Ecto neural progenitor cell (in vitro differentiated cells): ENCODE measurements around the gene AHSG.

Source experiments
- DNase-seq: peaks from one replicate; pipeline ENCODE4 v3.0.0-alpha.2; 2018; ENCODE audit warnings: low spot score

Gene AHSG

DNA sequence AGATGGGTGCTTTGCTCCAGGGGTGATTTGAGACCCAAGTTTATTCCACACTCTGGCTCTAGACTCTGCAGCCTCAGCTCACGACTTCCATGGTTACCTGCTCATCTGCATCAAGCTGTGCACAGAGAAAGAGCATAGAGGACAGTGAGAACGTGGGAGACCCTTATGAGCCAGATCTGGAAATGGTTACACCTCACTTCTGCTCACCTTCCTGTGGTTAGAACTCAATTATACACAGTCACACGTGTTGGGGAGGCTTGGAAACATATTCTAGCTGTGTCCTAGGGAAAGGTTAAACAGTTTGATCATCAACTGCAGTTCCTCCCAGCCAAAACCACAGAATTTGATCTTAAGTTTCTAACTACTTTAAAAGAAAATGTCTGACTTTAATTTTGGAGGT, 29.2 kb downstream of the AHSG start:
- DNase-seq, result no peak

DNA sequence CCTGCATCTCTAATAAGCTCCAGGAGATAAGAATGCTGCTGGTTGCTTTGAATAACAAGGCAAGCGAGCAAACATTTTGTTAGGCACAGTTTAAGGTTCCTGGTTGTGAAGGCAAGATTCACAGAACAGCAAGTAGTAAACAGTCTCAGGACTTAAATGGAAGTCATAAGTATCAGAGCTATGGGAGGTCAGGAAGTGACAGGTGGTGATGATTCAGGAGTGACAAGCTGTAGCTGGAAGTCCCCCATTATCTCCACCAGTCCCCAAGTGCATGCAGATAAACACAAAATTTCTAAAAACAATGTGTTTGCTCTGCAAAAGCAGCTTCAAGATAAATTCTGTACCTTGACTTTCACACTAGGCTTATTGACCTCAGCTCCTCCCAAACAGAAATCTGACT, 30.6 kb downstream of the AHSG start:
- DNase-seq, result no peak

DNA sequence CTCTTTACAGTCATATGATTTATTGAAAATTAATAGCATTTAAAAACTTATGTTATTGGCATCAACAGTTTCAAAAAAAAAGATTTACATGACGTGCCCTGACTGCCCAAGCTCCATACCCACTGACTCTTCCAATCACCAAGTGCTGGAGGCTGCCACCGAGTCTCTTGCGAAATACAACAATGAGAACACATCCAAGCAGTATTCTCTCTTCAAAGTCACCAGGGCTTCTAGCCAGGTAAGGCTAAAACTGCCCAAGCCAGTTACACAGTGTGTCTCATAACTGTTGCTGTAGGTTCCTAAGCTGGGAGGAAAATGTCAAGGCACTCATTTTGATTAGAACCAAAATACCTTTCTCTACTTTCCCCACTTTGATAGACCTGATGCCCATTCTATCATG, 31.8 kb downstream of the AHSG start:
- no peak for DNase-seq

DNA sequence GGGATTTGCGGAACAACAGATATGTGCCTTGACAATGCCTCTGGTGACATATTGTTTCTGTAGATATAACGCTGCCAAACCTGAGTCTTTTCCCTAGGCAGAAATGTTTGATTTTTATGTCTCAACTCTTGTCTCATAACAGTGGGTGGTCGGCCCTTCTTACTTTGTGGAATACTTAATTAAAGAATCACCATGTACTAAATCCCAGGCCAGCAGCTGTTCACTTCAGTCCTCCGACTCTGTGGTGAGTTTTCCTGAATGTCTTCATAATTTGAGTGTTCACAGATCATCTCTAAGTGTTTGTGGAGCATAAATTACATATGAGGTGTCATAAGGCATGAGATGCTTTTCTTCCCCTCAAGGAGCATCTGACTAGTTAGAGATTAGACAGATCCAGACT, 33.2 kb downstream of the AHSG start:
- no peak for DNase-seq

DNA sequence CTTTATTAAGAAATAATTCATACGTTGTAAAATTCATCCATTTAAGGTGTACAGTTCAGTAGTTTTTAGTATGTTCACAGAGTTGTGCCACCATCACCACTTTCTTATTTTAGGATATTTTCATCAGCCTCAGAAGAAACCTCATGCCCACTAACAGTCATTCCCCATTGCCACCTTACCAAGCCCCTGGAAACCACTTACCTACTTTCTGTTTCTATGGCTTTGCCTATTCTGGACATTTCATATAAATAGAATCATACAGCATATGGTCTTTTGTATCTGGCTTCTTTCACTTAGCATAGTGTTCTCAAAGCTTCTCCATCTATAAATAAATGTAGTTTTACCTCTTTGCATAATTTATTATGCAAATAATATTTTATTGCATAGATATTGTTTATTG, 34.0 kb downstream of the AHSG start:
- no peak for DNase-seq

DNA sequence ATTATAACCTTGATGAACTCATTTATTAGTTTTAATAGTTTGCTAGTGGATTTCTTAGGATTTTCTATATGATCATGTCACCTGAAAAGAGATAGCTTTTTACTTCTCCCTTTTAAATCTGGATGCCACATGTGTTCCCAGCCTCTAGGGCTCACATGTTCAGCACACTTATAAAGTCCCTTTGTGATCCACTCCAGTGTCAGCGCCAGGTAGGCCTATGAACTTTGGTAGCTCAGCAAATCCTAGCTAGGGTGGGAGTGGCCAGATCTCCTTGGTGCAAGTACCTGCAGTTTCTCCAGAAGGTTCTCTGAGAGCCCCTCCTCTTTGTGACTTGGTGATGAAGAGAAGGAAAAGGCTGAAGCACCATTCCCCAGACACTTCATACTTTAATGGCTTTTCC, 36.0 kb downstream of the AHSG start:
- no peak for DNase-seq

DNA sequence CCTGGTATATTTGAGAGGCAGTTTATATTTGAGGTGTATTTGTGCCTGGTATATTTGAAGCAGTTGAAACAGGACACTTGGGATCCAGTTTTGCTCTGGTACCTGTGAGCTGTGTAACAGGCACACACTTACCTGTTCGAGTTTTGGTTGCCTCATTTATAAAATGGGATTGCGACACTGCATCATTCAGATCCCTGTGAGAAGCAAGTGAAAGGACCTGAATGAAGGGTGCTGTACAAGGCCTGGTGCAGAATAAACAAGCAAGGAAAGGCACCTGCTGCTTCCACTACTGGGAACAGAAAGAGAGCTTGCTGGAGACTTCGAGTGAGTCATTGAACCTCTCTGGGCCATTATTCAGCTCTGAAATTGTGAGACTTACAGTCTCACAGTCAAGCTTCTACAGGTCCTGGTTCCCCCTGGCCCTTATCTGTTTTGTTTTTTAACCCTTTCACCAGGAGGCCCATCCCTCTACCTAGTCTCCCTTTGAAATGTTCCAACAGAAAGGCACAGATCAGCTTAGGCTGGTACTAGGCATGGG, 38.9 kb downstream of the AHSG start:
- DNase-seq, result no peak

DNA sequence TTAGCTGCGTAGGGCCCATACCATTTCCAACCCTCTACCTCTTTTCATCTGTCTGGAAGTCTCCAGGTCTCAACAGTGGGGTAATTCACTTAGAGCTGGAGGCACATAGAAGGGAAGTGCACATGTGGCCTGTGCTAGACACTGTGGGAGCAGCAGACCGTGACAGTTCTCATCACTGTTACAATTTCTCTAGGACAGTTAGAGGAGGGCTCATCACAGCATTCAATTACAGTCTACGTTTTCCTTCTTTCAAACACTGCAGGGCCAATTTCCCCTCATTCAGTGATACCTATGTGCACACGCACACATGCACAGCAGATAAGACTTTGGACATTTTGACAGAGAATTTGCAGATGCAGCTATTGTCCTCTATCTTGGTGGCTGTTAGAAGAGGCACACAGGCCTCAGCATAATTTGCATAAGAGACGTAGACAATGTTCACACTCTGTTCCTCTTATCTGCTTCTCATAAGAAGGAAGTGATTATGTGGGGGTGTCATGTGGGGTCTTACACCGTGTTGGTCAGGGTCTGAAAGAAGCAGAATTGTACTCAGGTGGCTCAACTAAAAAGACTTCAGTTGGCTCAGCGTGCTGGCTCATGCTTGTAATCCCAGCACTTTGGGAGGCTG, 40.3 kb downstream of the AHSG start:
- no peak for DNase-seq

DNA sequence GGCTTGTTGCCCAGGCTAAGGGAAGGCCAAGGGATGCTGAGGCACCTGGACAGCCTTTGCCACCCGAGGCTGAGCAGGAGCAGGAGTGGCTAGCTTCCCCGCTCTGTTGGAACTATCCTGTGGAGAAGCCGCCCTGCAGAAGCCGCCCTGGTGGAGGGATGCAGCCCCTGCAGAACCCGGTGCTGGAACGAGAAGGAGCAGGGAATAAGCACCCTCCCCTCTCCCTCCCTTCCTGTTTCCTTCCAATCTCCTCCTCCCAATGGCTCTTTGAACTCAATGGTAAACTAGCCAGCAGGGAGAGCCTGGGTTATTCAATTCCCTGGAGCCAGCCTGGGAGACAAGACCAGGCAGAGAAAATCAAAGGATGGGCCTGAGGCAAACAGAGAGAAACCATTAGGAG, 41.1 kb downstream of the AHSG start:
- peak; percentile 69 for DNase-seq

DNA sequence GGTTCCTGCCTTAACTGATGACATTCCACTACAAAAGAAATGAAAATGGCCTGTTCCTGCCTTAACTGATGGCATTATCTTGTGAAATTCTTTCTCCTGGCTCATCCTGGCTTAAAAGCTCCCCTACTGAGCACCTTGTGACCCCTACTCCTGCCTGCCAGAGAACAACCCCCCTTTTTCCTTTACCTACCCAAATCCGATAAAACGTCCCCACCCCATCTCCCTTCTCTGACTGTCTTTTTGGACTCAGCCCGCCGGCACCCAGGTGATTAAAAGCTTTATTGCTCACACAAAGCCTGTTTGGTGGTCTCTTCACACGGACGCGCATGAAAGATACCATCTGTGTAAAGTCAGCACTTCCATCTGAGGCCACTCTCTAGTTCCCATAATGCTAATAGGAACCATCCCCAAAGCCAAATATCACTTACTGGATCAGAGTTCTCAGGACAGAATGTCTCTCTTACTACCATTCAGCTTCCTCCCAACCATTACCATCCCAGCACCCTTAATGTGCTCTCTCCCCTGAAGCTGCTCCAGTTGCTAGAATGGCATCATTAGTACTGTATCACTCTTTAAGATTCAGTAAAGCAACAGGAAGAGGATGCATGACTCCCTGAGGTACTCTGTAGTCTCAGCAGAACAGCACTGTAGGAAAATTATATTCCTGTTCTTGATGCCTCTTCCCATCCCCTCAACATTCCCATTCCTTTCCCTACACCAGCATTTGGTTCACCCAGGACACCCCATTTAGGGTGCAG, 50.7 kb downstream of the AHSG start:
- DNase-seq, result no peak

DNA sequence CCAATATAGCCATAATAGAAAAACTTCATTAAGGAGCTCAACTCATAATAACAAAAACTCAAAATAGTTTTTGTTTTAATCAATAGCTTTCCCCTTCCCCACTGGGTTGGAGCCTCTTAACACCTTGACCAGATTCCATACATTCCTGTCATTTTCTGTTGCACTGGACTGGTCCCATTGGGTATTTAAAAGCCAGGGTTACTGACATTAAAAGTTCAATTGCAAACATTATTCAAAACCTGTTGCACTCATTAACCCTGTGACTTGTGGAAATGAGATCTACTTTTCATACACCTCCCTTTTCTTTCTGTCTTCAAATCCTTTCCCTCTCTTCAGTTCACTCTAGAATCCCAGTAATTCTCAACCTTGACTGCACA, 51.2 kb downstream of the AHSG start:
- DNase-seq, result no peak

DNA sequence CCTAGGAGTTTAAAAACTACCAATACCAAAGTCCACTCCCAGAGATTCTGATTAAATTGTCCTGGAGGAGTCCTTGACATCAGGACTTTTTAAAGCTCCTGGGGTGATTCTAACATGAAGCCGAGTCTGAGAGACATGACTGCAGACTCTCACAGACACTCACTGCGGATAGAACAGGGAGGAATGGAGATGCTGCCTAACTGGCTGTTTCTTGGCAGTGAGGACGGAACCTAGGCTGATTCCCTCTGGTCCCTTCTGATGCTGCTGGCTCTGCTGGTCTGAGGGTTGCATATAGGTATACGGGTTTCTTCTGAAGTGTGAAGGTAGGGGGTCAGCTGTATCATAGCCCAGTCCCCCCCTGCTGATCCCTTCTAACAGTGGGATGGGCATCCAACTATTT, 51.6 kb downstream of the AHSG start:
- no peak for DNase-seq

DNA sequence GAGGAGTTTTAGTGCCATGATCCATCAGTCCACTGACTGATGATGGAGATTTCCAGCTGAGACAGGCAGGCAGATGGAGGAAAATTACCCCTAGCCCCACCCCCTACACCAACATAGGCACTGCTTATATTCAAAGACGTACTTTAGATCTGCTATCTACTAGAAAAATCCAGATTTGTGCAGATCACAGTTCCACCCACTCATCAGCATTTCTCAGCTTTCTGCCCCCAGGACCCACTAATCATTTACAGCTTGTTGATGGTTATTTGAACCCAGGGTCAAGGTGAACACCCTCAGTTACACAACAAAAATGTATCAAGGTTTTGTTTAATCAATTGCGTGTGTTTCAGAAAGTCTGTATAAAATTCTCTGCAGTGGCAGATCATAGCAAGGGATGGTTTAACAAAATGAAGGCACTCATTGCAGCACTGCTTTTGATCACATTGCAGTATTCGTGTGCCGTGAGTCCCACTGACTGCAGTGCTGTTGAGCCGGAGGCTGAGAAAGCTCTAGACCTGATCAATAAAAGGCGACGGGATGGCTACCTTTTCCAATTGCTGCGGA, 52.8 kb downstream of the AHSG start, which contains the start of gene HRG:
Gene HRG (plus strand): TSS at position 390 of the 564 bp plus-strand sequence. CDS start 18 bp downstream, at position 408.
- DNase-seq, result no peak

DNA sequence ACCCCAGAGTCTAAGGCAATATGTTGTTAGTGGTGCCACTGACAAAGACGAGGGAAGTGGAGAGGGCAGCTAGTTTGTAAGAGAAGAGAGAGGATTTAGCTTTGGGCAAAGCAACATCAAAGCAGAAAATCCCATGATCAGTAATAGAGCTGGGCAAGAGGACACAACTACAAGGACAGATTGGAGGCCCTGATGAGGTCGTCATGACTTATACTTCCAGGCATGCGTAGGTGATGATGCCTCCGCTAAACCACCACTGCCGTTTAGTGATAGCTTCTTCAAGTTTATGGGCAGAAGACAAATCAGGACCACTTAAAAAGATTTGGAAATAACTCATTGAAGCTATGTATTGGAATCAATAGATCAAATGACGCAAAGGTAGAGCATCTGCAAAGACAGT, 55.6 kb downstream of the AHSG start:
- DNase-seq, result no peak

DNA sequence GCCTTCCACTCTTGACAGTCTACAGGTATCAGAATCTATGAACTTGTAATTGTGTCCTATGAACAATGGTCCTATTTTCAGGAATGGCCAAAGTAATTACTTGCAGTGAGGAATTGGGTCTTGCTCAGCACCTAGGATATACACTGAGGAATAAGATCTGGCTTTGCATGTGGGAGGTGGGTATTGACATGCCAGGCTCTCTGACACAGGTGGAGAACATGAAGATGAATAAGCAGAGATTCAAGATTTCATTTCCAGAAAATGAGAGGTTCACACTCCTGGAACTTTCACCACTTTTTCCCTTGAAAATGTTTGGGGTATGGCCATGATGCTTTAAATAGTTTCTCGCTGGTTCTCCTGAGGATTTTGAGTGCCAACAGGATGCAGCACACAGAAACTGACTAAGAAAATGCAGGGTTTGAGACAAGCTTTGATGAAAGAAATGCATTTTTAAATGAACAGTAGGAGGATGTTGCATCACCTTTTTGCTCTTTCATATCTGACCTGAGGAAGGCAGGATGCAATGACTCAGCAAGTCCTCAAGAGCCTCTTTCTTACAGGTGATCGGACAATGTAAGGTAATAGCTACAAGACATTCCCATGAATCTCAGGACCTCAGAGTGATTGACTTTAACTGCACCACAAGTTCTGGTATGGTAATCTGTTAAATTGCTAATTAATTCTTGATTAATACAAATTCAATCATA, 56.7 kb downstream of the AHSG start:
- no peak for DNase-seq

DNA sequence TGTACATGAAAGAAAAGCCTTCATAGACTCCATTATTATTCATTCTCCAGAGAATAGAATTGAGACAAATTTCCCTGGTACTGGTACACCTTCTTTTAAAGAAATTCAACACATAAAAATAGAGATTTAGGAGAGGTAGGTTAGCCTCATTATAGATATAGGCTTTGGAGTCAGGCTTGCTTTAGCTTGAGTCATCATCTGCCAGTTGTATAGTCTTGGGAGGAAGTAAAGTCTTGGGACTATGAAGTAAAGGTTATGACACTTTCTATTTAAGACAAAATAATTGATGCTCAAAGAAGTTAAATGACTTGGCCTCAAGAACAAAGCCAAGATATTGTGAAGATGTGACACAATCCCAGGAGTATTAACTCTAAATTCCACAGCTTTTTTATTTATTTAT, 57.3 kb downstream of the AHSG start:
- DNase-seq, result no peak
